Keratinocyte (primary cell): Measurements from ENCODE around the gene CLHC1. TPM values are rescaled to one million over a fixed set of nuclear protein-coding genes. Genes with fewer than 3 reads are reported as not detected.

Source experiments
- DNase-seq: peaks from one replicate; pipeline ENCODE4 v3.0.0-alpha.2; 2011; ENCODE audit warnings: low read depth, missing footprints, low spot score
- FAIRE-seq: peaks from 2 replicates; lab custom pipeline; 2011; peaks lifted over from hg19 to GRCh38; lab: Jason Lieb, UNC
- H2AFZ ChIP-seq: 2 replicates; pipeline ENCODE4 v1.6.0; 2012; ENCODE audit warnings: low read length, control low read depth, inconsistent platforms; ENCODE audit not compliant: control insufficient read depth
- H3K27ac ChIP-seq: 2 replicates; pipeline ENCODE4 v1.5.1; 2011; ENCODE audit warnings: low read length; ENCODE audit not compliant: control insufficient read depth, insufficient read depth
- H3K27me3 ChIP-seq: 3 replicates; pipeline ENCODE4 v1.6.0; 2011; ENCODE audit warnings: low read length; ENCODE audit not compliant: control insufficient read depth, insufficient read depth; ENCODE audit errors: extremely low read depth
- H3K36me3 ChIP-seq, 2 experiments: 2 replicates in 1 of 2; 3 replicates in 1 of 2; pipeline ENCODE4 v1.5.1; 2011; ENCODE audit warnings: low read length in 2 of 2, mild to moderate bottlenecking in 1 of 2; ENCODE audit not compliant: control insufficient read depth in 2 of 2, insufficient read depth in 2 of 2; ENCODE audit errors: extremely low read depth in 1 of 2
- H3K4me1 ChIP-seq: 3 replicates; pipeline ENCODE4 v1.5.1; 2011; ENCODE audit warnings: low read length; ENCODE audit not compliant: control insufficient read depth, insufficient read depth; ENCODE audit errors: extremely low read depth
- H3K4me2 ChIP-seq: 3 replicates; pipeline ENCODE4 v1.6.0; 2011; ENCODE audit warnings: low read depth, low read length; ENCODE audit not compliant: control insufficient read depth, insufficient read depth; ENCODE audit errors: extremely low read depth
- H3K4me3 ChIP-seq, 3 experiments: fragments of 200-600 bp in 1 of 3; sonication (generic) in 1 of 3; 2 replicates in 2 of 3; 3 replicates in 1 of 3; pipeline ENCODE4 v1.5.1; 2011 to 2016; ENCODE audit warnings: low read length in 3 of 3, mild to moderate bottlenecking in 3 of 3, control low read depth in 2 of 3, inconsistent platforms in 1 of 3, low read depth in 1 of 3, mixed read lengths in 1 of 3, mixed run types in 1 of 3, moderate library complexity in 1 of 3; ENCODE audit not compliant: control insufficient read depth in 2 of 3, insufficient read depth in 2 of 3; ENCODE audit errors: extremely low read depth in 1 of 3
- H3K79me2 ChIP-seq: 2 replicates; pipeline ENCODE4 v1.6.0; 2012; ENCODE audit warnings: low read length; ENCODE audit not compliant: control insufficient read depth, insufficient read depth
- H3K9ac ChIP-seq: 3 replicates; pipeline ENCODE4 v1.6.0; 2011; ENCODE audit warnings: low read length; ENCODE audit not compliant: control insufficient read depth, insufficient read depth; ENCODE audit errors: extremely low read depth
- H3K9me1 ChIP-seq: 3 replicates; pipeline ENCODE4 v1.6.0; 2011; ENCODE audit warnings: low read length; ENCODE audit not compliant: control insufficient read depth, insufficient read depth; ENCODE audit errors: extremely low read depth
- H3K9me3 ChIP-seq: 2 replicates; pipeline ENCODE4 v1.5.1; 2012; ENCODE audit warnings: low read depth, low read length; ENCODE audit not compliant: control insufficient read depth
- H4K20me1 ChIP-seq: 3 replicates; pipeline ENCODE4 v1.6.0; 2011; ENCODE audit warnings: low read length; ENCODE audit not compliant: control insufficient read depth, insufficient read depth; ENCODE audit errors: extremely low read depth
- EZH2 ChIP-seq: IDR thresholded peaks from one replicate; pipeline ENCODE4 v1.6.1; 2012; ENCODE audit warnings: inconsistent platforms, mild to moderate bottlenecking, low read length, moderate library complexity
- dilution Hi-C: fragments of 300-500 bp; cut with MboI; formaldehyde crosslinking; loops from one replicate; pipeline ENCODE4 v1.7.0; 2020; ENCODE audit warnings: low sequenced_read_pairs; ENCODE audit not compliant: extremely low pct_ligation_motif_present
- polyA plus RNA-seq, 5 experiments: library from polyadenylated mRNA; depleted of rRNA in 3 of 5; stranded (reverse) in 3 of 5; stranded (forward) in 1 of 5; unstranded in 1 of 5; fragments of >200 nt; gene quantifications; 1 replicate in 1 of 5; 2 replicates in 3 of 5; 3 replicates in 1 of 5; pipeline versions ENCODE4 v1.2.1 to v1.2.3, GENCODE V29; 2011 to 2012; ENCODE audit warnings: missing spikeins in 2 of 5, low read depth in 1 of 5, low replicate concordance in 1 of 5
- TF ChIP-seq, protein P1 (sequence below), 3 experiments: IDR thresholded peaks in 1 of 3; conservative IDR thresholded peaks in 1 of 3; optimal IDR thresholded peaks in 1 of 3; 2 replicates in 2 of 3; 3 replicates in 1 of 3; pipeline versions ENCODE3 to v1.5.1; 2011; ENCODE audit warnings: low read length in 3 of 3, mild to moderate bottlenecking in 3 of 3, moderate library complexity in 2 of 3, control low read depth in 1 of 3, inconsistent platforms in 1 of 3; ENCODE audit not compliant: insufficient read depth in 2 of 3; ENCODE audit errors: extremely low read depth in 1 of 3

Gene CLHC1
- polyA plus RNA-seq, 1 donor (not counting 4 experiments of a cell fraction or from before 2014, with no cell fraction given) = 15.2 TPM

GRCh38 chr2:55169915-55170314, 62.2 kb downstream of the CLHC1 start:
- Histone ChIP-seq H3K36me3 (no peaks in the 10 kb centered on the region), H3K4me2 (no peak overlapping the region), H3K4me1 (peaks cover 3% of the 10 kb centered on the region), H3K4me3 (no peak overlapping the region), H4K20me1 (no peaks in the 10 kb centered on the region), H3K27ac (no peak overlapping the region), H3K9ac (no peak overlapping the region), H3K27me3 (no peaks in the 10 kb centered on the region), H2AFZ (no peak overlapping the region), H3K9me3 (no peaks in the 10 kb centered on the region), H3K9me1 (no peaks in the 10 kb centered on the region), H3K79me2 (no peaks in the 10 kb centered on the region)
- DNase-seq (no peak), FAIRE-seq (no peak)
- dilution Hi-C loops = loop anchor here (25.0 kb wide), 1 partner anchor 133 kb away; no protein-coding TSS in a partner anchor
- no peak for TF ChIP-seq EZH2
- TF ChIP-seq, protein P1, sequence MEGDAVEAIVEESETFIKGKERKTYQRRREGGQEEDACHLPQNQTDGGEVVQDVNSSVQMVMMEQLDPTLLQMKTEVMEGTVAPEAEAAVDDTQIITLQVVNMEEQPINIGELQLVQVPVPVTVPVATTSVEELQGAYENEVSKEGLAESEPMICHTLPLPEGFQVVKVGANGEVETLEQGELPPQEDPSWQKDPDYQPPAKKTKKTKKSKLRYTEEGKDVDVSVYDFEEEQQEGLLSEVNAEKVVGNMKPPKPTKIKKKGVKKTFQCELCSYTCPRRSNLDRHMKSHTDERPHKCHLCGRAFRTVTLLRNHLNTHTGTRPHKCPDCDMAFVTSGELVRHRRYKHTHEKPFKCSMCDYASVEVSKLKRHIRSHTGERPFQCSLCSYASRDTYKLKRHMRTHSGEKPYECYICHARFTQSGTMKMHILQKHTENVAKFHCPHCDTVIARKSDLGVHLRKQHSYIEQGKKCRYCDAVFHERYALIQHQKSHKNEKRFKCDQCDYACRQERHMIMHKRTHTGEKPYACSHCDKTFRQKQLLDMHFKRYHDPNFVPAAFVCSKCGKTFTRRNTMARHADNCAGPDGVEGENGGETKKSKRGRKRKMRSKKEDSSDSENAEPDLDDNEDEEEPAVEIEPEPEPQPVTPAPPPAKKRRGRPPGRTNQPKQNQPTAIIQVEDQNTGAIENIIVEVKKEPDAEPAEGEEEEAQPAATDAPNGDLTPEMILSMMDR (optimal IDR thresholded peaks at IDR 0.05 in 1 of 3, IDR thresholded peaks at IDR 0.05 in 1 of 3, conservative IDR thresholded peaks at IDR 0.05 in 1 of 3; ENCODE audit: extremely low read depth in 1 of 3, insufficient read depth in 2 of 3, low read length in 3 of 3) = no peak

GRCh38 chr2:55169359-55169758, 62.7 kb downstream of the CLHC1 start:
- Histone ChIP-seq H3K27me3 (no peaks in the 10 kb centered on the region), H3K4me1 (peaks cover 3% of the 10 kb centered on the region), H3K4me2 (no peak overlapping the region), H3K9me1 (no peaks in the 10 kb centered on the region), H3K4me3 (no peak overlapping the region), H3K9ac (no peak overlapping the region), H3K79me2 (no peaks in the 10 kb centered on the region), H2AFZ (no peak overlapping the region), H3K36me3 (no peaks in the 10 kb centered on the region), H3K27ac (no peak overlapping the region), H4K20me1 (no peaks in the 10 kb centered on the region), H3K9me3 (no peaks in the 10 kb centered on the region)
- dilution Hi-C loops = loop anchor here (25.0 kb wide), 1 partner anchor 132 kb away; no protein-coding TSS in a partner anchor
- no peak for DNase-seq
- FAIRE-seq = no peak
- TF ChIP-seq EZH2 = no peak
